ENCODE results near the gene USP47.

Gene USP47

GRCh38 chr11:12006552-12007229 is 164.9 kb downstream of the USP47 start:
- H3K27ac ChIP-seq, result no peak overlapping the region
- TF ChIP-seq CTCF (conservative IDR thresholded peaks at IDR 0.05) (no peak), ZFX (IDR thresholded peaks at IDR 0.05) (no peak)

- TF ChIP-seq CTCF (conservative IDR thresholded peaks at IDR 0.05), result no peak
- TF ChIP-seq ZFX (IDR thresholded peaks at IDR 0.05), result no peak
- no peak overlapping the region for H3K27ac ChIP-seq
Measured at GRCh38 chr11:12007230-12007593, 165.4 kb downstream of the USP47 start.

GRCh38 chr11:12007769-12008737 is 166.3 kb downstream of the USP47 start, which contains the start of gene DKK3:
Gene DKK3, minus strand, starts transcription at chr11:12008626. Its CDS starts 44 bp downstream, at chr11:12008582.
- no peak for TF ChIP-seq ZFX (IDR thresholded peaks at IDR 0.05)
- TF ChIP-seq CTCF (conservative IDR thresholded peaks at IDR 0.05), result no peak
- H3K27ac ChIP-seq, result no peak within 1 kb of the TSS
